GM21515 (cell line): ENCODE measurements around the gene PLA2G3.
A peak's percentile ranks its signal among the peaks of the same experiment; 100 is the strongest.
"Not testable (repeated sequence)": the region's sequence is repeated elsewhere in the genome, so short reads cannot be mapped to it uniquely, and the experiment has no call there.

Experiments used
- ATAC-seq: cut with Tn5 transposase; IDR thresholded peaks from one replicate; pipeline ENCODE4 v1.9.1; 2021; ENCODE audit not compliant: unreplicated experiment

PLA2G3 gene

DNA sequence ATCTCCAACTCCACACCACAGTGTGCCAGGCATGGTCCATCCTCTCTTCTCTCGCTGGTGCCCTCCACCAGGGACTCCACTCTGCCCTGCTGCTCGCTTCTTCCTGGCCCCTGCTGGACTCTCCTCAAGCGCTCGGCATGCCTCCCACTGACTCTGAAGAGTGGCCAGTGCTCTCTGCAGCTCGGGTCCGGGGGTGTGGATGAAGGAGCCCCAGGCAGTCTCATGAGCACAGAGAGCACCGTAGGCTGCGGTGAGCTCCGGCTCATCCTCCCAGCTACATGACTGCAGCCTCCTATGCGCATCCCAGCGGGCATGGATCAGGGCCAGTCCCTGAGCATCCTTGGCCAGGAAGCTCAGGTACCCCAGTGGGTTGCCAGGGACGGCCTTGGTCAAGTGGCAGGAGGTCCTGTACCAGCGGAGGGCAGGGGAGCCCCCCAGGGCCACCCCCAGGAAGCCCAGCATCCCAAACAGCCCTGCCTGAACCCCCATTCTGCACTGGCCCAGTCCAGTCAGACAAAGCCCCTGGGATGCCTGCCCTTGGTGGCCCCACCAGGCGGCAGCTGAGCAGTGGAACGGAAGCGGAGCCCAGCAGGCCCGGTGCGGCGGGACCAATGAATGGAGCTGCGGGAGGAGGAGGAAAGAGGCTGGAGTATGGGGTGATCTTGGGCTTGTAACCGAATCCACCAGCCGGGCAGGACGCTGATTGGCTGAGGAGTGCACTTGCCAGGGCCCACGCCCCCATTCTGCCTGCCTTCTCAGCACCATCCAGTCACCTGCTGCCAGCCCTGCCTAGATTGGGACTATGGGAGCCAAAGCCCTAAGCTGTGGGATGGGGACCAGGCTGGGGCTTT, at the start of gene PLA2G3:
TSS of gene PLA2G3 (minus strand) at position 643 of the 851 bp plus-strand sequence. CDS start at position 489, 154 bp downstream.
- no peak for ATAC-seq

GRCh38 chr22:31187627-31188026, 47.3 kb upstream of the PLA2G3 start:
- ATAC-seq: no peak

DNA sequence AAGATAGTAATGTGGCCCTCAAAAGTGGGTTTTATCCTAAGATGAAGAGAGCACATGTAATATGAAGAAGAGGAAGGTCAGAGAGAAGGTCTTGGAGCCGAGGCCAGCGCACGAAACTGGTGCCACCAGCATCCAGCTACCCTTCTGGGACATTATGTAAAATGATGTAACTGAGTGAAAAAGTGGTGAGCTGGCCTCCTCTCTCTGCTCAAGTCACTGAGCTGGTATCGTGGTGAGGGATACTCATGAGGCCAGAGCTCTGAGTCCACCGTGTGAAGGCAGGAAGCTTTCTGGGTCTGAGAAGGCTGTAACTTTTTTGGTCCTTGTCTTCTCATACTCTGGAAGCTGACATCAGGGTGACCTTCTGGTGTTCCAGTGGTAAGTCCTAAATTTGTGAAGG, 44.7 kb upstream of the PLA2G3 start:
- ATAC-seq: no peak

DNA sequence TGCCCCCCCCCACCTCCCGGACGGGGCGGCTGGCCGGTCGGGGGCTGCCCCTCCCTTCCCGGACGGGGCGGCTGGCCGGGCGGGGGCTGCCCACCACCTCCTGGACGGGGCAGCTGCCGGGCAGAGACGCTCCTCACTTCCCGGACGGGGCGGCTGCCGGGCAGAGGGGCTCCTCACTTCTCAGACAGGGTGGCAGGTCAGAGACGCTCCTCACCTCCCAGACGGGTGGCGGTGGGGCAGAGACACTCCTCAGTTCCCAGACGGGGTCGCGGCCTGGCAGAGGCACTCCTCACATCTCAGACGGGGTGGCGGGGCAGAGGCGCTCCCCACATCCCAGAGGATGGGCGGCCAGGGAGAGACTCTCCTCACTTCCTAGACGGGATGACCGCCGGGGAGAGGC, 43.7 kb upstream of the PLA2G3 start:
- no peak for ATAC-seq

GRCh38 chr22:31179345-31179744, 39.0 kb upstream of the PLA2G3 start:
- ATAC-seq: no peak

DNA sequence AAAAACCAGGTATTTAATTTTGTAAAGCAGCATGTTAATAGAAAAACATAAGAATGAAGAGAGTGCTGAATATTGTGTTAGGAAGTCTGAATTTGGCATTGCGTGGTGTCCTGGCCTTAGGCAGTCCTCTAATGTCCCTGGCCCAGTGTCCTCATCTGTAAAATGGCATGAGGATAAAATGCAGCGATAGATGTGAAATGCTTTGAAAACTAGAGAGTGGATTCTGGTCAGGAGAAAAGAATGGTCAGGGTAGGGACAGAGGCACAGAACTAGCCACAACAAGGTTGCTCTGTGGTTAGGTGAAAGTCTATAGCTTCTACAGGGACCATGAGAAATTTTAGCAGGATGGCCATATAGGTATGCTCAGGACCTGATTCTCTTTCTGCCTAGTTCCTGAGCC, 38.6 kb upstream of the PLA2G3 start:
- no peak for ATAC-seq

DNA sequence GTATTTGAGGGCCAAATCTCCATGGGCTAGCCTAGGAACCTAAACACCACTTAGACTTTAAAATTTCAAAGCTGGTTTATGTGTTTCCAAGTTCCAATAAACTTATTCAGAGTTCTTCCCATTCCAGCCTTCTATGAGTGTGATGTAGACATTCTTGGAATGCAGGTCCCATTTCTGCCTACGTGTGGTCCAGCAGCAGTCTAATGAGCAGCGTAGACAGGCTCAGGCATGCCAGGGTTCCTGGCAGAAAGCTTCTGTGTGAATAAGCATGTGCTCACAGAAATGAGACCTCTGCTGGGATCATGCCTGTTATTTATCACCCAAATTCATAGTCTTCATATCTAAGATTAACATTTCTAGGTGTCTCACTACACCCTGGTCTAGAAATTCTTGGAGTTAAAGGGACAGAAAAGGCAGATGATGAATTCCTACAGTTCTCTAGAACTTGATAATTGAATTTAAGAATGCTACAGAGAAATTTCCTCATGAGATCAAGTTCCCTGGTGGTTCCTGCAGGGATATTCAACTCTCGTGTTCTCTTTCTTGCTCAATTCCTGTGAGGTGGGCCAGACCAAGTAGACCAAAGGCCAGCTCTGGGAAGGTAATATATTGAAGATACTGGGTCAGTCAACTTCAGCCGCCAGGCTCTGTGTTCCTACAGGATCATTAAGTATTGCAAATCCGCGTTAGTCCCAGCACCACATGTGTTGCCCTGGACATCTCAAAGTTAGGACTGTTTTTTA, 37.3 kb upstream of the PLA2G3 start:
- ATAC-seq: no peak

DNA sequence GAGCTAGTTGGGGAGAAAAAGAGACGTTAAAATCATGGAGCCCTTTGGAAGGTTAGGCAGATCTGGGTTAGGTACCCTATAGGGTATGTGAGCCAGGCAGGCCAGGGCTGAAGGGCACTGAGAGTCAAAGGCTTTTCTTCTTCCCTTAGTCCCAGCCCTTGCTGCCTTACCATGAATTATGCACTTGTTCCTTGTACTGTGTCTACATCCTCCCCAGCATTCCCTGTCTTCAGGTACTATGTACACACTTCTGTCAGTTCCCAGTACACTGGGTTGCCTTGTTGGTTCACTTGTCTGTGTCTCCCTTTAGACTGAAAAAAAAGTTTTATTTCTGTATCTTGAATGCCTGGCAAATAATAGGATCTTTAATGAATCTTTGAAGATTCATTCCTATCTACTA, 36.6 kb upstream of the PLA2G3 start:
- no peak for ATAC-seq

GRCh38 chr22:31173386-31174145, 33.3 kb upstream of the PLA2G3 start:
- no peak for ATAC-seq

GRCh38 chr22:31171734-31172133, 31.4 kb upstream of the PLA2G3 start:
- not testable (repeated sequence) for ATAC-seq

DNA sequence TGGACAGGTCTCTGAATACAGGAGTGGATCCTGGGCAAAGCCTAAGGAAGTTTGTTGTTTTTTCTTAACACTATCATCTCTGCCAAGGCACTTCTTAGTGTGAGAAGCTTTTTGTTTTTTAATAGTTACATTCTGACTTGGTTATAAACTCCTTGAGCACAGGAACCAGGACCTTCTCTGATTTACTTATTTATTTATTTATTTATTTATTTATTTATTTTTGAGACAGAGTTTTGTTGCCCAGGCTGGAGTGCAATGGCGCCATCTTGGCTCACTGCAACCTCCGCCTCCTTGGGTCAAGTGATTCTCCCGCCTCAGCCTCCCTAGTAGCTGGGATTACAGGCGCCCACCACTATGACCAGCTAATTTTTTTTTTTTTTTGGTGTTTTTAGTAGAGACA, 30.7 kb upstream of the PLA2G3 start:
- ATAC-seq: no peak

- no peak for ATAC-seq
These were observed 21.9 kb upstream of the PLA2G3 start for GRCh38 chr22:31162015-31162765.

DNA sequence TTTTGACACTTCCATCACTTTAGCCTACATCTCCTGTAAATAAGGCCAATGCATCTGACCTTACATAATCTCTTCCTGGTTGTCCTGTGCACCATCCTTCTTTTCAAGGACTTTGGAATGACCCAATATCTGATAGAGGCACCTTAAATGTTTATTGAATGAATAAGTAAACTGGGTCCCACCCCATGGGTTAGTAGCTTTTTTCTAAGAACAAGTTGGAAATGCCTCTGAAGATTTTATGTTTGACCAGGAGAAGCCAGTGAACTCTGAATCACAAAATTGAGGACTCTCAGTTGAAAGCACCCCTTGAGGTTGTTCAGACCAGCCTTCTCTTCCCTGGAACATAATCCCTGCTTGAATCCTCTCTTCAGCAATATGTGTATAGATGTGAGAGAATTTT, 21.1 kb upstream of the PLA2G3 start:
- no peak for ATAC-seq

DNA sequence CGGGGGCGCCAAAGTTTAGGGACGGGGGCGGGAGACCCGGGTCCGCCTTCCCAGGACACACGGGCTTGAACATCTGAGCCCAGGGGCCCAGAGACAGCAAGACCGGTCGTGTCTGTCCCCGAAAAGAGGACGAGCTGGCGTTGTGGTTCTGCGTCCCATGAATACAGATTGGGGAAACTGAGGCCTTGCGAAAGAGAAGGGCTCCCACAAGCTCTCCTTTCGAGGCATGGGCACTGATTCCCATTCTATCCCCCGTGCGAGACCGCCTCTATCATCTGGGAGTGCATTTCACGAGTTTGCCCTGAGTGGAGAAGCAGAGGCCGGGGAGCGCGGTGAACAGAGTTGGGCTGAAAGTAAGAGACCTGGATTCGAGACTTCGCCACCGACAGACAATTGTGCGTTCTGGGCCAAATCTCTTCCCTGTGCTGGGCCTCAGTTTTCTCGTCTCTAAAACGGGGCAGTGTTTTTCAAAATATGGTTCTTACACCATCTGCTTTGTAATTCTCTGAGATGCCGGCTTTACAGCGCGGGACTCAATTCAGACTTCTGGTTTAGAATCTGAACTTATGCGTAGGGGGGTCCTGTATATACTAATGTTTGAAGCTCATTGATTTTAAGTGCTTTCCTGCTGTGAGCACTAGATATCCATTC, 20.1 kb upstream of the PLA2G3 start:
- ATAC-seq: peak; percentile 25

DNA sequence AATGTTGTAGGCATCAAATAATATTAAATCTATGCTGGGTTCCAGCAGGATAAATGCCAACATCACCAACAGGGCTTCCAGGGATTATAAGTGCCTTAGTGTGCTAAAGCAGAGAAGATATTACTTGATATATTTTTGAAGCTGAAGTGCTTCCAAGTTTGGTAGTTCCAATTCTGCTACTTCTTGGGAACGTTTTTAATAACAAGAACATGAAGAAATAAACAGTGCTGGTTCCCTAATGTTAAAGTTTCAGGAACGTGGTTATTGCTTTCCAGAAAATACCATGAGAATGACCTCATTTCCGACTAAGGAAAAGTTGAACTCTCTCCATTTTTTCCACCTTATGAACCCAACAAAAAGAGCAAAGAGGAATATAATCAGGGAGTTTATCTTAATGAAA, 15.1 kb upstream of the PLA2G3 start:
- no peak for ATAC-seq

- no peak for ATAC-seq
These were observed 14.7 kb upstream of the PLA2G3 start for GRCh38 chr22:31154975-31155374.

GRCh38 chr22:31153357-31153756, 13.0 kb upstream of the PLA2G3 start:
- no peak for ATAC-seq

- ATAC-seq: no peak
These were observed 11.6 kb upstream of the PLA2G3 start for GRCh38 chr22:31151872-31152271.

- ATAC-seq: no peak
These were observed 10.3 kb upstream of the PLA2G3 start for GRCh38 chr22:31150615-31151014.

GRCh38 chr22:31148953-31149627, 8.8 kb upstream of the PLA2G3 start:
- ATAC-seq: no peak
